D721Med (cell line): ENCODE data around the gene COL1A2.

ENCODE experiments used
- DNase-seq: peaks from one replicate; pipeline ENCODE4 v3.0.0; 2011; ENCODE audit warnings: low spot score; ENCODE audit not compliant: insufficient read length
- FAIRE-seq: peaks from 2 replicates; lab custom pipeline; 2011; peaks lifted over from hg19 to GRCh38; lab: Jason Lieb, UNC
- CTCF ChIP-seq: IDR thresholded peaks from 2 replicates; pipeline ENCODE4 v1.5.1; 2012; ENCODE audit warnings: mild to moderate bottlenecking, control low read depth; ENCODE audit not compliant: insufficient read depth; ENCODE audit errors: missing control alignments

Gene COL1A2

DNA sequence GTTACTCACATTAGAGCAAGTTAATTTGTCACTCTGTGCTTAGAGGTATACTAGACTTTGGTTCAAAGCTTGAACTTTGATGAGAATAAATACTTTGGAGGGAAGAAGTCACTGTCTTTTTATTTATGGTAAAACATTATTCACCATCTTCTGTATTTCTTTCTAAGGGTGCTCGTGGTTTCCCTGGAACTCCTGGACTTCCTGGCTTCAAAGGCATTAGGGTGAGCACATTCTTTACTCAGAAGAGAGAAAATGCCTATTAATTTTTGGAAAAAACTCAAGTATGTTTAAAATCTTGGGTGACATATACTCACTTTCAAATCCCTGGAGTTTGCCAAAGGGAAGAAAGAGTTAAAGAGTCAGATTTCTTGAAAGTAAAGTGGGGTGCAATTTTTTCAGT lies 10.8 kb downstream of the COL1A2 start:
- no peak for TF ChIP-seq CTCF
- DNase-seq (no peak), FAIRE-seq (no peak)

GRCh38 chr7:94406696-94407095 lies 12.0 kb downstream of the COL1A2 start:
- no peak for TF ChIP-seq CTCF
- FAIRE-seq, result peak; percentile 16
- DNase-seq, result no peak

DNA sequence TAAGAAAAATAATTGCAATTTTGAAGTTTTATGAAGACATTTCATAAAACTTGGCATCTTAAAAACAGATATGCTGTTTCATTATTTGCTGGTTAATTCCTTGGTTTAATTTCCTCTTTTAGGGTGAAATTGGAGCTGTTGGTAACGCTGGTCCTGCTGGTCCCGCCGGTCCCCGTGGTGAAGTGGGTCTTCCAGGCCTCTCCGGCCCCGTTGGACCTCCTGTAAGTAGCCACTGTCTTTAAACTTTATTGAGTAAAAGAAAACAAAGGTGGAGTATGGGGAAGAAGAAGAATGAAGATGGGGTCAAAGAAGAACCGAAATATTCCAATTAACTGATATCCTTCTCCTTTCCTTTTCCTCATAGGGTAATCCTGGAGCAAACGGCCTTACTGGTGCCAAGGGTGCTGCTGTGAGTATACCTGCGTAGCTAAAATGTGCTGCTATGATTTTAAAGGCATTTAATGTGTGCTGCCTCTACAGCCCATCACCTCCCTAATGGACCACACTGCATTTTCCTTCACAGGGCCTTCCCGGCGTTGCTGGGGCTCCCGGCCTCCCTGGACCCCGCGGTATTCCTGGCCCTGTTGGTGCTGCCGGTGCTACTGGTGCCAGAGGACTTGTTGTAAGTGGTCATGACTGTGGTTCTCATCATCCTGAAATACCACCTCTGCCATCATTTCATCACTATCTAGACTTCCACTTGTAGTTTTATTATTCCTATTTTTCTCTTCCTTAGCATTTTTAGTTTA lies 14.7 kb downstream of the COL1A2 start:
- TF ChIP-seq CTCF, result no peak
- DNase-seq (no peak), FAIRE-seq (no peak)

GRCh38 chr7:94410413-94411187 lies 15.9 kb downstream of the COL1A2 start:
- no peak for TF ChIP-seq CTCF
- FAIRE-seq (no peak), DNase-seq (no peak)

DNA sequence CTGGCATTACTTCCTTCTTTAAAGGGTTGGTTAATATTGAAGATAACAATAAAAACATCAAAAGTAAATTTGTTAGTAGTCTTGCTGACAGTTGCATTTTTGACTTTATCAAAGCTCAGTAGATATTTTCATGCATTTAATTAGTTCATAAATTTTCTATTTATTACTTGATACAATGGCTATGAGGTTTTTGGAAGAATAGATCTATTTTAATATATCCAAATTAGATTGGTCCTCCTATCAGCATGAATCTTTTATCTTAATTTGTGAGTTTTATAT lies 16.4 kb downstream of the COL1A2 start:
- DNase-seq (no peak), FAIRE-seq (no peak)
- no peak for TF ChIP-seq CTCF

GRCh38 chr7:94412762-94413322 lies 18.1 kb downstream of the COL1A2 start:
- TF ChIP-seq CTCF, result no peak
- FAIRE-seq, result no peak
- no peak for DNase-seq

DNA sequence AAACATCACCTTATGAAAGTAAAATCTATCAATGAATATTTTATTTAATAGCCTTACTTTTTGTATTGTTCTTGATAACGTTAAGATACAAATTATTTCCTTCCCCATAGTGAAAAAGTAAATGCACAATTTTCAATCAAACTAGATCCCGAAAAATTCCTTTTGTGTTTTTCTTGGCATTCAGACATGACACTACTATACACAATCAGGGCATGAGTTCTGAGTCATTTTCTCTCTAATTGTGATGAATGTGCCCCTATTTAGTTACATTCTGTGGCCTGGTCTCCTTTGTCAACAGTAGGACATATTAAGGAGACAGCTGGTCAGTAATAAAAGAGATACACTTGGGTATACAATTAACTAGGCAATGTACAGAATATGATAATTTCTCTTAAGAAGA lies 19.8 kb downstream of the COL1A2 start:
- FAIRE-seq (no peak), DNase-seq (no peak)
- TF ChIP-seq CTCF, result no peak
